ENCODE data around the gene STYXL1.
"Not testable (repeated sequence)": the region's sequence is repeated elsewhere in the genome, so short reads cannot be mapped to it uniquely, and the experiment has no call there.

Gene STYXL1

DNA sequence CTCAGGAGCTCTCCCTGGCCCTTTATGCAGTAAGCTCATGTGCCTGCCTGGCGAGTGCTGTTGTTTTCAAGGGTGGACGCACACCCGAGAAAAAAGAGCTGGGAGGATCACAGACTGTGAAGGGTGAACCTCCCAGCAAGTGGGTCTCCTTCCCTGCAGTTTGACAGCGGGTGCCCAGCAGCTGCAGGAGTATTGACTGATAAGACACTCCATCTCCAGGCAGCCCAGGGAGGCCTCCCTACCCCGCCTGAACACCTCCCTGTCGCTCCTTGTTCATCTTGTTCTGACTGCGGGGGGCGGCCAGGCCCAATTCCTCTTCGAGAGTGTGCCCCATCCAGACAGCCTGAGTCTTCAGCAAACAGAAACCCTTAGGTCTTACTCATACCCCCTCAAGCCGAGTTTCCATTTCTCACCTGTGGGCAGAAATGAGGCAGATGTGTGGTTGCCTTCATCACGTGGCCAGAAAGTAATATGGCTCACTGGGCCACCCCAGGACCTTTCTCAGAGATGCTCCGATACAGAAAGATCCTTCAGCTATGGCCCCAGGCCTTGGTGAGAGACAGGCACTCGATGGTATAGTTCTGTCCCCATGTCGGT lies 17.3 kb upstream of the STYXL1 start:
- DNase-seq (ENCODE audit: low read depth): no peak

GRCh38 chr7:76064208-76064970 lies 16.6 kb upstream of the STYXL1 start:
- DNase-seq (ENCODE audit: low read depth): no peak

GRCh38 chr7:76063525-76063924 lies 15.7 kb upstream of the STYXL1 start:
- DNase-seq (ENCODE audit: low read depth): no peak

DNA sequence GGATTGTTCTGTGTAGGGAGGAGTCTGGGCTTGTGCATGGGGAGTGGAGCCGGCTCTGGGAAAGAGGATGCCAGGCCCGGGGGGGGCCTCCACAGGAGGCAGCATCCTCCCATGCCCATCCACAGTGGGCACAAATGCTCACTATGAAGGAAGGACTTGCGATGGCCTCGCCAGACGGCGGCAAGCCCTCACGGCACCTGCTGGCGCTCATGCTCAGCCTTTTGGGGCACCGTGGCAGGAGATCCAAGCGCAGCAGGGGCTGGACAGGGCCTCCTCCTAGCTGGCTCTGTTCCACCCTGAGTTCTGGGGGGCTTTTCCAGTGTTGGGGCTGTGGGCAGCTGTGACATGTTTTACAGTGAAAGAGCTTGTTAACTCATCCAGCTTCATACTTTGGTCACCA lies 15.3 kb upstream of the STYXL1 start:
- DNase-seq (ENCODE audit: low read depth): no peak

- no peak for DNase-seq (ENCODE audit: low read depth)
Observed at GRCh38 chr7:76062254-76062653, 14.5 kb upstream of the STYXL1 start.

DNA sequence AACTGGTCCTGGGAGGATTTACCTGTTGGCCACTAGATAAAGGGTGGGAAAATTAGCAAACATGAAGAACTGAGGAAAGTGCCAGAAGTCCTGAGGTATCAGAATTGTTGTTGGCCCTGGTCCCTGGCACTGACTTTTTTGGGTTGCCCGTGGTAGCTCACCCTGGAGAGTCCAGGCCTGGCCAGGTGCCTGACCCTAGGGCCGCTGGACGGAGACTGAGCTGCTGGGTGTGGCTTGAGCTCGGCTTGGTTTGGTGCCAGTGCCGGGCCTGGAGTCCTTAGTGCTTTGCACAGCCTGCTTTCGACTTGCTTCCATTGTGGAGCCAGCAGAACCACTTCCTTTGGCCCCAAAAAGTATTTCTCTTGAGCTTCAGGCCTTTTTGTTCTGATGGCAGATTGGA lies 13.0 kb upstream of the STYXL1 start:
- no peak for DNase-seq (ENCODE audit: low read depth)

- not testable (repeated sequence) for DNase-seq (ENCODE audit: low read depth)
Observed at GRCh38 chr7:76058745-76059144, 10.9 kb upstream of the STYXL1 start.

DNA sequence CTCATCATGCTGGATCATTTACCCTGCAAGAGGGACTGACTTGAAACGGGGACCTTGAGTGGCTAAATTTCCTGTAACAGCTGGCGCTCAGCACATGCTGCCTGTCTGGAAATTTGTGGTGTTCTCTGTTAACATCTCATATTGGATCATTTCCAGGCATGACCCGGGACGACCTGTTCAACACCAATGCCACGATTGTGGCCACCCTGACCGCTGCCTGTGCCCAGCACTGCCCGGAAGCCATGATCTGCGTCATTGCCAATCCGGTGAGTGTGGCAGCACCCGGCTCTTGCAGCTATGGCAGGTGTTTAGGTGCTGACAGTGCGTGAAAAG lies 10.0 kb upstream of the STYXL1 start:
- no peak for DNase-seq (ENCODE audit: low read depth)

- no peak for DNase-seq (ENCODE audit: low read depth)
Observed at GRCh38 chr7:76057103-76057812, 9.5 kb upstream of the STYXL1 start.

- no peak for DNase-seq (ENCODE audit: low read depth)
Observed at GRCh38 chr7:76056241-76056640, 8.4 kb upstream of the STYXL1 start.

- peak; percentile 88 for DNase-seq (ENCODE audit: low read depth)
Observed at GRCh38 chr7:76054123-76055120, 6.6 kb upstream of the STYXL1 start.

- DNase-seq (ENCODE audit: low read depth): no peak
Observed at GRCh38 chr7:76053461-76053860, 5.7 kb upstream of the STYXL1 start.

- DNase-seq (ENCODE audit: low read depth): not testable (repeated sequence)
Observed at GRCh38 chr7:76052681-76053080, 4.9 kb upstream of the STYXL1 start.

DNA sequence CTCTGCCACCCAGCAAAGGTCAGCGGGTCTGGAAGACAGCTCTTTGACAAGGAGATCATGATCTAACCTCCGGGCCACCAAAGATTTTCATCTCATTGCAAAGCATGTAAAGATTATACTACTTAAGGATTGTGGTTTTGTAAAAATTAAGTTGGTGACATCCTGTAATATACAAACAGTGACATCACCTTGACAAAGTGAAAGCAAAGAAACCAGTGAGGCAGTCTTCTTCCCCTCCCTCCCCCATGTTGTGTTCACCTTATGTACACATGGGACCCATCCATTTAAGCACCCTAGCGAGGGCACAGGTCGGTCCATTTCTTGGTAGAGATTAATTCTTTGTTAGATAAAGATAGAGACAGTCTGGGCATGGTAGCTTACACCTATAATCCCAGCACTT lies 4.0 kb upstream of the STYXL1 start:
- DNase-seq (ENCODE audit: low read depth): peak; percentile 14

DNA sequence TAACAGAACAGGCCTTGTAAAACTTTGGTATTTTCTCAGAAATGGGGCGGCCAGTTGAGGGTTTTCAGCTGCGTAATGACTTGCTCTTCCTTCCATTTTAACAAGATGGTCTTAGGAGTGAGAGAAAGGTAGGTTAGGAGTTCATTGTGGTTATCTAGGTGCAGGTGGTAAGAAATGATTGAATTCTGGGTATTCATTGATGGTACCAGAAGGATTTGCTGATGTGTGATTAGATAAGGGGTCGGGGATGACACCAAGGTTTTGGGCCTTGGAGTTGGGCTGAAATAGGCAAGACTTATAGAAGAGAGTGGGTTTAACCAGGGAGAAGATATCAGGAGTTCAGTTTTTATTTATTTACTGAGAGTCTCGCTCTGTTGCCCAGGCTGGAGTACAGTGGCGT lies 2.7 kb upstream of the STYXL1 start:
- no peak for DNase-seq (ENCODE audit: low read depth)

GRCh38 chr7:76049295-76049694 lies 1.5 kb upstream of the STYXL1 start:
- DNase-seq (ENCODE audit: low read depth): no peak

DNA sequence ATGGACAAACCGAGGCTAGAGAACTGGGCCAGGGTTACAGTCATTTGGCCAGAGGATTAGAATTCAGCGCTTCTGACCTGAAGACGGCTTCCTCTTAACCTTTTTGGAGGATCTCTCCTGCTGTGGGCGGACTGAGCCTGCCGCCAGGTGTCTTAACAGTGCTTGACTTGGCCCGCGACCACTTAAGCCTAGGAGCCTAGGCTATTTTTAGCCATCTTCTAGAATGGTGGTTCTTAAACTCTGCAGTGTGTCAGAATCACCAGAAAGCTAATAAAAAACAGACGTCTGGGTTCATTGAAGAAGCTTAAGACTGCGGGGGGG lies 828 bp upstream of the STYXL1 start:
- DNase-seq (ENCODE audit: low read depth): no peak

DNA sequence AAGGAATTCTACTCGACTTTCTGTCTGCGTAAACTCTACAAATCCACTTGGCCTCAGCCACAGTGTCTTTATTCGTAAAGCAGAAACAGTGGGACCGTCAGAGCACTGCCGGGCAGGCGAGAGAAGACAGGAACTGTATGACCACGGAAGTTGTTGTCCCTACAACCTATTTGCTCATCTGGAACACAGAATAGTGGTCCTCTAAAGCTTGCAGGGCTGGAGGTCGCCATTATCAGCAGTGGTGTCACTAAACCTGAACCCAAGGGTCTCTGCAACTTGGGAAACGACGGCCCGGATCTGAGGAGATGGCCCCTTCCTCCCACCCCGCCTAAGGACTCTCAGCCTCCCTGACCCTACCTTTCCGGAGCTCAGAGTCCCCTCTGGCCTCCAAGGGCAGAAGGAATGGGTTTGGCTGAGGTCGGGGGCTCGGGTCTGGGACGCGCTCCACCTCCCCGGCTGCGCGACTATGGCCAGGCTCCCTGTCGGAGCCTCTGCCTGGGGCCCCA lies 442 bp downstream of the STYXL1 start:
- peak; percentile 9 for DNase-seq (ENCODE audit: low read depth)

GRCh38 chr7:76044375-76044865 lies 3.4 kb downstream of the STYXL1 start:
- no peak for DNase-seq (ENCODE audit: low read depth)

DNA sequence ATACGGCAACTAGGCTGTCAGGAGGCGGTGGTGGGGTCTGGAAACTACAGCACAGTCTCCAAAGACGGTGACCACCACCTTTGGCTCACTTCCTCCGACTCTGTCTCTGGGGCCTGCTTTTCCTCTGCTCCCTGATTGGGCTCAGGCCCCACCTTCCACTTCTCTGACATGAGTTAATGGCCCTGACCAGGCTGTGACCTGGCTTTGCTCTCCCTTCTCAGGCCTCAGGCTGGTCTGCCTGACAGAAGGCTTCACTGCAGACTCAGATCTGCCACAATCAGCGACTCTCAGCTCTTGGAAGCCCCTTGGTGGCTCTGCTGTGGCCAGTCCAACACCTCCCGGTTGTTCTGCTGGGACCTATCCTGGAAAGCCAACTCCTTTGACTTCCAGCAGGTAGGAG lies 7.7 kb downstream of the STYXL1 start:
- DNase-seq (ENCODE audit: low read depth): no peak

- DNase-seq (ENCODE audit: low read depth): peak; percentile 89
Observed at GRCh38 chr7:76037310-76037709, 10.5 kb downstream of the STYXL1 start.

DNA sequence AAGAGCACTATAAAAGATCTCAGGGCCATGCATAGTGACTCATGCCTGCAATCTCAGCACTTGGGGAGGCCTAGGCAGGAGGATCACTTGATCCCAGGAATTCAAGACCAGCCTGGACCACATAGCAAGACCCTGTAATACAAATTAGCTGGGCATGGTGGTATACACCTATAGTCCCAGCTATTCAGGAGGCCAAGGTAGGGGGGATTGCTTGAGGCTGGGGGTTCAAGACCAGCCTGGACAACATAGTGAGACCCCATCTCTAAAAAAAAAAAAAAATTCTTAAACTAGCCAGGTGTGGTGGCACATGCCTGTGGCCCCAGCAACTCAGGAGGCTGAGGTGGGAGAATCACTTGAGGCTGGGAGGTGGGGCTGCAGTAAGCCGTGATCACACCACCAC lies 15.8 kb downstream of the STYXL1 start:
- no peak for DNase-seq (ENCODE audit: low read depth)
